ENCODE results near the gene EPC1. TPM values are rescaled to one million over a fixed set of nuclear protein-coding genes. Genes with fewer than 3 reads are reported as not detected.
"Not testable (repeated sequence)": the region's sequence is repeated elsewhere in the genome, so short reads cannot be mapped to it uniquely, and the experiment has no call there.

Gene EPC1
- 100 to 1,000 TPM in 3 of 5 donors, 10 to 100 TPM in 2; 88.0 to 161 (median 101) TPM for total RNA-seq
- total RNA-seq (2013) = 111 TPM
- total RNA-seq = 52.3 to 326 (median 172) reads per million in 29 experiments

DNA sequence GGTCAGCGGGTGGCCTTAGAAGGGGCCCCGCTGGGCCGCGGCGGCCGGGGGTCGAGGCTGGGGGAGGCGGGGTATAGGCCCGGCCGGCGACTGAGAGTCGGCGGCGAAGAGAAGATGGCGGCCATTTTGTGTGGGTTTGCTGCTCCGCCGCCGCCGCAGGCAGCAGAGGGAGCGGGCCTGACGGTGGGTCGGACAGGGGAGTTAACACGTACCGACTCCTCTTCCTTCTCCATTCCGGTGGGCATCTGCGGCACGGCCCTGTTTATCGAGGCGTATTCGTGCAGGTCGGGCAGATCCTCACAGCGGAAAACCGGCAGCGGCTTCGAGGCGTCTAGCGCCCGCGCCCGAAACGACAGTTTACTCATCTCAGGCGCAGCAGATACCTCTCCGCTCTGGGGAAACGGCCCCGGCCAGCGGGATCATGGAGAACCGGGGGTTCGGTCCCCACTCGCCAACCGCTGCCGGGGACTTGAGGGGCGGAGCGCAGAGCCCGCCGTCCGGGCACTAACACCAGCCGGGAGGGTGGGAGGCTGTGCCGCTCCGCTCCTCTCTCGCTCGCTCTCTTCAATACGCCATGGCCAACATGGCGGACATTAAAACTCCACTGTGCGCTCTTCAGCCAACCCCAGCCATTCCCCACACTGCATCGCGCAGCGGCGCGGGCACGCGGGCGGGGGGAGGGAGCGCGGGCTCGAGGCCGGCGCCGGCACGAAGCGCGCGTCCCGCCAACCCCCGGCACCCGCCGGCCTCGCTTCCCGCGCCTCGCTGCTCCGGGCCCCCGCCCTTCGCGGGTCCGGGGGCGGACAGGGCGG lies at the start of gene EPC1:
EPC1 (minus strand) TSS at position 608 of the 812 bp plus-strand sequence; CDS start at position 365, 243 bp downstream.
- Mint-ChIP-seq H3K27ac (peak within 1 kb of the TSS; percentile 99 to 100), H3K4me3 (peak within 1 kb of the TSS; percentile 93 to 94 (median 94)), H3K27me3 (no peaks in the 10 kb centered on the region), H3K9me3 (no peaks in the 10 kb centered on the region), H3K4me1 (peaks cover 73 to 78% (median 73%) of the 10 kb centered on the region in 3 donors), H3K36me3 (peaks cover 9% of the 10 kb centered on the region)
- ATAC-seq (replicated peaks in 1 of 4) (peak; percentile 78 to 82 (median 79)), DNase-seq (peak; percentile 82 to 95 (median 87))
- Histone ChIP-seq H3K9me3 (no peaks in the 10 kb centered on the region), H3K4me1 (ENCODE audit: control insufficient read depth in 1 of 2, extremely low read depth in 1 of 2, insufficient read depth in 2 of 2, low read length in 2 of 2) (peaks cover 28 to 30% of the 10 kb centered on the region in 2 experiments), H3K27me3 (replicated peaks in 1 of 2; ENCODE audit: control insufficient read depth in 2 of 2, extremely low read depth in 1 of 2, insufficient read depth in 2 of 2, low read length in 1 of 2) (no peaks in the 10 kb centered on the region), H3K27ac (ENCODE audit: low read length) (peak within 1 kb of the TSS; percentile 100), H3K4me3 (ENCODE audit: control insufficient read depth in 1 of 2, extremely low read depth in 1 of 2, low read length in 1 of 2) (peak within 1 kb of the TSS; percentile 88 to 98), H3K36me3 (ENCODE audit: control insufficient read depth in 2 of 2, extremely low read depth in 1 of 2, insufficient read depth in 1 of 2, low read length in 1 of 2) (peaks cover 0 to 7% of the 10 kb centered on the region in 2 donors)
- under 1% methylated on average over 95 of the region's 97 CpGs for WGBS (ENCODE audit: insufficient coverage)
- POLR2A ChIA-PET = interaction anchor here in 1 of 2 donors (0.6 to 1.0 kb wide), 3 partner anchors 8 to 557 kb away, joined by 3 to 4 read pairs (median 3); no protein-coding TSS in a partner anchor
- CTCF ChIA-PET = interaction anchor here (0.8 to 3.1 kb wide), 15 partner anchors 9 to 485 kb away, joined by 3 to 10 read pairs (median 5); no protein-coding TSS in a partner anchor

DNA sequence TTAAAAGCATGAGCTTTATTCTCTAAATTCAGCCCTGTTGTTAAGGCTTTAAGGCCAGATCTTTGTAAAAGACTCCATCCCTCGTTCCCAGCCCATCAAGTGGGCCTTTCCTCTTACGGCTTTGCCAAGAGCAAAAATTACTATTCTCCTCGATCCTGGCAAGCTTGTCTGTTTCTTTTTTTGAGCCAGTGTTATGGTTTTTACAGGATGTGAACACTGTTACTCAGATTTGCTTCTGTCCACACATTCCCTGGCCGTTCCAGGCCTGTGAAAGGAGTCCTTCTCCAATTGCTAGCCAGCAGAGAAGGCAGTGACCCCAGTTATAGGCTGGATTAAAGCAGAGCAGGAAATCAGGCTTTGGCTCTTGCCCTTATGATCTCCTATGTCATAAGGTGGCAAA lies 47.0 kb upstream of the EPC1 start:
- ATAC-seq (replicated peaks in 1 of 4) (no peak), DNase-seq (no peak)
- Mint-ChIP-seq H3K9me3 (peaks cover 0 to 6% (median 0%) of the 10 kb centered on the region in 3 donors), H3K27ac (no peak overlapping the region), H3K27me3 (no peaks in the 10 kb centered on the region), H3K4me1 (no peaks in the 10 kb centered on the region), H3K4me3 (no peak overlapping the region), H3K36me3 (no peaks in the 10 kb centered on the region)
- H3K9me3 ChIP-seq = no peaks in the 10 kb centered on the region
- H3K4me3 ChIP-seq (ENCODE audit: control insufficient read depth in 1 of 2, extremely low read depth in 1 of 2, low read length in 1 of 2) = no peak overlapping the region
- CTCF ChIA-PET = interaction anchor here in 1 of 2 donors (0.7 kb wide), 1 partner anchor 33 kb away, joined by 3 read pairs; no protein-coding TSS in a partner anchor
- no peak overlapping the region for H3K27ac ChIP-seq (ENCODE audit: low read length)
- no peaks in the 10 kb centered on the region for H3K4me1 ChIP-seq (ENCODE audit: control insufficient read depth in 1 of 2, extremely low read depth in 1 of 2, insufficient read depth in 2 of 2, low read length in 2 of 2)
- no peaks in the 10 kb centered on the region for H3K27me3 ChIP-seq (replicated peaks in 1 of 2; ENCODE audit: control insufficient read depth in 2 of 2, extremely low read depth in 1 of 2, insufficient read depth in 2 of 2, low read length in 1 of 2)
- H3K36me3 ChIP-seq (ENCODE audit: control insufficient read depth in 2 of 2, extremely low read depth in 1 of 2, insufficient read depth in 1 of 2, low read length in 1 of 2) = no peaks in the 10 kb centered on the region
- POLR2A ChIA-PET = interaction anchor here in 1 of 2 donors (0.6 kb wide), 1 partner anchor 89 kb away, joined by 3 read pairs; no protein-coding TSS in a partner anchor
- WGBS (ENCODE audit: insufficient coverage) = 96% methylated on average over 4 of the region's 4 CpGs

GRCh38 chr10:32392284-32392683 lies 45.3 kb upstream of the EPC1 start:
- H3K27me3 ChIP-seq (replicated peaks in 1 of 2; ENCODE audit: control insufficient read depth in 2 of 2, extremely low read depth in 1 of 2, insufficient read depth in 2 of 2, low read length in 1 of 2); H3K9me3 Mint-ChIP-seq; H3K27ac Mint-ChIP-seq; DNase-seq; POLR2A ChIA-PET; H3K27ac ChIP-seq (ENCODE audit: low read length); CTCF ChIA-PET; H3K27me3 Mint-ChIP-seq; H3K4me3 Mint-ChIP-seq; H3K36me3 ChIP-seq (ENCODE audit: control insufficient read depth in 2 of 2, extremely low read depth in 1 of 2, insufficient read depth in 1 of 2, low read length in 1 of 2); H3K4me3 ChIP-seq (ENCODE audit: control insufficient read depth in 1 of 2, extremely low read depth in 1 of 2, low read length in 1 of 2); H3K36me3 Mint-ChIP-seq; ATAC-seq (replicated peaks in 1 of 4); H3K9me3 ChIP-seq; H3K4me1 Mint-ChIP-seq; H3K4me1 ChIP-seq (ENCODE audit: control insufficient read depth in 1 of 2, extremely low read depth in 1 of 2, insufficient read depth in 2 of 2, low read length in 2 of 2): not testable (repeated sequence)

- Histone ChIP-seq H3K27ac (ENCODE audit: low read length) (no peak overlapping the region), H3K9me3 (no peaks in the 10 kb centered on the region), H3K36me3 (ENCODE audit: control insufficient read depth in 2 of 2, extremely low read depth in 1 of 2, insufficient read depth in 1 of 2, low read length in 1 of 2) (no peaks in the 10 kb centered on the region), H3K4me3 (ENCODE audit: control insufficient read depth in 1 of 2, extremely low read depth in 1 of 2, low read length in 1 of 2) (no peak overlapping the region), H3K4me1 (ENCODE audit: control insufficient read depth in 1 of 2, extremely low read depth in 1 of 2, insufficient read depth in 2 of 2, low read length in 2 of 2) (peaks cover 0 to 3% of the 10 kb centered on the region in 2 experiments), H3K27me3 (replicated peaks in 1 of 2; ENCODE audit: control insufficient read depth in 2 of 2, extremely low read depth in 1 of 2, insufficient read depth in 2 of 2, low read length in 1 of 2) (no peaks in the 10 kb centered on the region)
- ChIA-PET CTCF (no interaction called here), POLR2A (interaction anchor here (0.5 to 0.6 kb wide), 2 partner anchors 113 to 249 kb away, joined by 3 read pairs; no protein-coding TSS in a partner anchor)
- no peak overlapping the region for H3K4me3 Mint-ChIP-seq
- peaks cover 0 to 6% (median 0%) of the 10 kb centered on the region in 3 donors for H3K9me3 Mint-ChIP-seq
- ATAC-seq (replicated peaks in 1 of 4) (no peak), DNase-seq (no peak)
- H3K36me3 Mint-ChIP-seq = no peaks in the 10 kb centered on the region
- no peaks in the 10 kb centered on the region for H3K27me3 Mint-ChIP-seq
- peaks cover 8 to 11% (median 8%) of the 10 kb centered on the region in 3 donors for H3K4me1 Mint-ChIP-seq
- whole genome bisulfite sequencing (ENCODE audit: insufficient coverage) = 100% methylated on average over 2 of the region's 3 CpGs
- H3K27ac Mint-ChIP-seq = no peak overlapping the region
Observed at GRCh38 chr10:32390193-32390592, 43.2 kb upstream of the EPC1 start.

DNA sequence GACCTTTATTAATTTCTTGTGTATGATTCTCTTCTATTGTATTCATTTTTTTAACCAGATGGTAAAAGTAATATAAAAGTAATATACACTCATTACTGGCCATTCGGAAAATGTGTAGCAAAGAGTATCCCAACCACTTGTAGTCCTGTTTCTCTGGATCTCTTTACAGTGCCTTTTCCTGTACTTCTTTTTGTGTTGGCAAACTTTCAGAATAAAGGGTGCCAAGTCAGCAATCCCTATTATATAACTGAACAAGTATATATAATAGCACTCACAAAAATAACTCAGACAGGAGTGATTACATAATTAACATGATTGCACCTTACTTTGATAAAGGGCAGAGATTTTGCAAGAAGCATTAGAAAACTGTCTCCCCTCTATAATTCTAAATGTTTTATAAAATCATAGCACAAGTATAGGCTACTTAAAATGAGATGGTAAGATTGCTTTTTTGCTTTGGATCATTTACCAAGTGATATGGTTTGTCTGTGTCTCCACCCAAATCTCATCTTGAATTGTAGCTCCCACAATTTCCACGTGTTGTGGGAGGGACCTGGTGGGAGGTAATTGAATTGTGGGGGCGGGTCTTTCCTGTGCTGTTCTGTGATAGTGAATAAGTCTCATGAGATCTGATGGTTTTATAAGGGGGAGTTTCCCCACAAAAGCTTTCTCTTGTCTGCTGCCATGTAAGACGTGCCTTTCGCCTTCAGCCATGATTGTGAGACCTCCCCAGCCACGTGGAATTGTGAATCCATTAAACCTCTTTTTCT lies 41.5 kb upstream of the EPC1 start:
- no peak for DNase-seq
- Histone ChIP-seq H3K36me3 (ENCODE audit: control insufficient read depth in 2 of 2, extremely low read depth in 1 of 2, insufficient read depth in 1 of 2, low read length in 1 of 2) (no peaks in the 10 kb centered on the region), H3K4me1 (ENCODE audit: control insufficient read depth in 1 of 2, extremely low read depth in 1 of 2, insufficient read depth in 2 of 2, low read length in 2 of 2) (peaks cover 0 to 3% of the 10 kb centered on the region in 2 experiments), H3K9me3 (no peaks in the 10 kb centered on the region), H3K27me3 (replicated peaks in 1 of 2; ENCODE audit: control insufficient read depth in 2 of 2, extremely low read depth in 1 of 2, insufficient read depth in 2 of 2, low read length in 1 of 2) (no peaks in the 10 kb centered on the region), H3K27ac (ENCODE audit: low read length) (no peak overlapping the region), H3K4me3 (ENCODE audit: control insufficient read depth in 1 of 2, extremely low read depth in 1 of 2, low read length in 1 of 2) (no peak overlapping the region)
- 30% methylated on average over 2 of the region's 6 CpGs for WGBS (ENCODE audit: insufficient coverage)
- no peak for ATAC-seq (replicated peaks in 1 of 4)
- H3K4me3 Mint-ChIP-seq = no peak overlapping the region
- H3K9me3 Mint-ChIP-seq = peaks cover 0 to 6% (median 0%) of the 10 kb centered on the region in 3 donors
- H3K4me1 Mint-ChIP-seq = peaks cover 8 to 11% (median 8%) of the 10 kb centered on the region in 3 donors
- H3K36me3 Mint-ChIP-seq = no peaks in the 10 kb centered on the region
- H3K27ac Mint-ChIP-seq = no peak overlapping the region
- CTCF ChIA-PET = no interaction called here
- POLR2A ChIA-PET = interaction anchor here in 1 of 2 donors (0.7 kb wide), 1 partner anchor 9 kb away, joined by 3 read pairs; no protein-coding TSS in a partner anchor
- H3K27me3 Mint-ChIP-seq = no peaks in the 10 kb centered on the region

DNA sequence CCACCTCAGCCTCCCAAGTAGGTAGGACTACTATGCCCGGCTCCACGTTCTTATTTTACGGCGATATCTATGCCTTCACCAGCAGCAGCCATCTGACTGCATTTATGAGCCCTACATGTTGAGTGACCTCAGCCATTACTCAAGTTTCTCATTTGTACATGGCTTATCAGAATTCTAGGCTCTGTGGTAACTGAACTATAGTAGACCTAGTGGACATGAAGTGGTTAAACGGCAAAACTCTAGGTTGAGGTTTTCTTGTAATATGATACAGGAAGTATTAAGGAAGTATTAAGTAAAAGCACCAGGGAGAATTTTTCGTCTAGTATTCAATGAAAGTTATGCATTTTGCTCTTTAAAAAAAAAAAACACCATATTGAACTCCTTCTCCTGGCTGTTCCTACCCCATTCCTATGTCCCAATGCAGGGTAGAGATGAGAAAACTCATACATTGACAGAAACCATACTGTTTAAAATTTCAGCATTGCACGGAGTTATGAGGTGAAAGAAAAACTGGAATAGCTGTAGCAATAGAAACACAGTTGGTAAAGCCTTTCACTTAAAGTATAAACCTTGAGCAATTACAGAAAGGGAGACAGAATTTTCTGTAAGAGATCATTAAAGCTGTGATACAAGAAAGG lies 39.8 kb upstream of the EPC1 start:
- DNase-seq (no peak), ATAC-seq (replicated peaks in 1 of 4) (no peak)
- H3K27me3 Mint-ChIP-seq = no peaks in the 10 kb centered on the region
- H3K9me3 Mint-ChIP-seq = no peaks in the 10 kb centered on the region
- WGBS (ENCODE audit: insufficient coverage) = 100% methylated on average over 4 of the region's 7 CpGs
- Histone ChIP-seq H3K27ac (ENCODE audit: low read length) (no peak overlapping the region), H3K4me1 (ENCODE audit: control insufficient read depth in 1 of 2, extremely low read depth in 1 of 2, insufficient read depth in 2 of 2, low read length in 2 of 2) (peaks cover 0 to 3% of the 10 kb centered on the region in 2 experiments), H3K36me3 (ENCODE audit: control insufficient read depth in 2 of 2, extremely low read depth in 1 of 2, insufficient read depth in 1 of 2, low read length in 1 of 2) (no peaks in the 10 kb centered on the region), H3K9me3 (no peaks in the 10 kb centered on the region), H3K4me3 (ENCODE audit: control insufficient read depth in 1 of 2, extremely low read depth in 1 of 2, low read length in 1 of 2) (no peak overlapping the region), H3K27me3 (replicated peaks in 1 of 2; ENCODE audit: control insufficient read depth in 2 of 2, extremely low read depth in 1 of 2, insufficient read depth in 2 of 2, low read length in 1 of 2) (no peaks in the 10 kb centered on the region)
- POLR2A ChIA-PET = no interaction called here
- H3K36me3 Mint-ChIP-seq = no peaks in the 10 kb centered on the region
- H3K27ac Mint-ChIP-seq = no peak overlapping the region
- peaks cover 8 to 11% (median 11%) of the 10 kb centered on the region in 3 donors for H3K4me1 Mint-ChIP-seq
- CTCF ChIA-PET = interaction anchor here in 1 of 2 donors (0.7 kb wide), 1 partner anchor 691 kb away, joined by 3 read pairs; no protein-coding TSS in a partner anchor
- H3K4me3 Mint-ChIP-seq = peak overlapping the region in 1 of 3 donors; percentile 58
